PC-3 (cell line): Measurements from ENCODE around the gene BCAN. TPM values are rescaled to one million over a fixed set of nuclear protein-coding genes. Genes with fewer than 3 reads are reported as not detected.

ENCODE experiments used
- ATAC-seq: fragments of 200-7000 bp; cut with Tn5 transposase; 2 replicates; pipeline ENCODE4 v1.9.1; 2020; ENCODE audit warnings: mild to moderate bottlenecking, moderate library complexity
- BruUV-seq: library from RNA; stranded (reverse); fragments of 400-500 nt; replicated peaks from 2 replicates; lab custom pipeline; 2021; lab: Mats Ljungman, UMichigan
- CTCF ChIA-PET: fragments of 300-600 bp; sonication (Branson Sonifier 250); formaldehyde crosslinking; loops from one replicate; lab custom pipeline; 2022; ENCODE audit warnings: antibody characterized with exemption; lab: Charles Lee
- POLR2A ChIA-PET: fragments of 300-600 bp; sonication (Branson Sonifier 250); formaldehyde crosslinking; loops from one replicate; lab custom pipeline; 2022; ENCODE audit warnings: antibody characterized with exemption; ENCODE audit not compliant: unreplicated experiment; lab: Charles Lee
- DNase-seq: peaks from one replicate; pipeline ENCODE4 v3.0.0-alpha.2; 2015
- H2AFZ ChIP-seq: fragments of 300-600 bp; sonication (generic); 2 replicates; pipeline ENCODE4 v1.6.0; 2016; ENCODE audit warnings: antibody characterized with exemption, low read length
- H3F3A ChIP-seq: fragments of 300-600 bp; sonication (generic); one replicate; pipeline ENCODE4 v1.6.0; 2017; ENCODE audit warnings: antibody characterized with exemption, low read length, control low read depth, mild to moderate bottlenecking; ENCODE audit not compliant: unreplicated experiment
- H3K27ac ChIP-seq: fragments of 300-600 bp; sonication (generic); 2 replicates; pipeline ENCODE4 v1.5.1; 2016; ENCODE audit warnings: mild to moderate bottlenecking, low read length
- H3K27me3 ChIP-seq: fragments of 300-600 bp; sonication (generic); 2 replicates; pipeline ENCODE4 v1.6.1; 2016; ENCODE audit warnings: low read length, mixed read lengths
- H3K36me3 ChIP-seq: fragments of 300-600 bp; sonication (generic); 2 replicates; pipeline ENCODE4 v1.6.1; 2016; ENCODE audit warnings: low read depth, mixed run types, low read length, mixed read lengths
- H3K4me1 ChIP-seq: fragments of 300-600 bp; sonication (generic); 2 replicates; pipeline ENCODE4 v1.5.1; 2016; ENCODE audit warnings: low read length; ENCODE audit not compliant: insufficient read depth
- H3K4me2 ChIP-seq: fragments of 300-600 bp; sonication (generic); 2 replicates; pipeline ENCODE4 v1.6.0; 2016; ENCODE audit warnings: low read length
- H3K4me3 ChIP-seq: fragments of 300-600 bp; sonication (generic); 2 replicates; pipeline ENCODE4 v1.5.1; 2016; ENCODE audit warnings: mild to moderate bottlenecking, low read length, mixed read lengths
- H3K79me2 ChIP-seq: fragments of 300-600 bp; sonication (generic); 2 replicates; pipeline ENCODE4 v1.6.1; 2017; ENCODE audit warnings: low read length, mixed read lengths
- H3K9ac ChIP-seq: fragments of 300-600 bp; sonication (generic); 2 replicates; pipeline ENCODE4 v1.6.0; 2016; ENCODE audit warnings: mild to moderate bottlenecking, low read length
- H3K9me2 ChIP-seq: fragments of 300-600 bp; sonication (generic); replicated peaks from 2 replicates; pipeline ENCODE4 v1.6.1; 2016; ENCODE audit warnings: mixed run types, low read length, mixed read lengths
- H3K9me3 ChIP-seq: fragments of 300-600 bp; sonication (generic); 2 replicates; pipeline ENCODE4 v1.6.1; 2016; ENCODE audit warnings: low read length, mixed read lengths
- H4K20me1 ChIP-seq: fragments of 300-600 bp; sonication (generic); 2 replicates; pipeline ENCODE4 v1.6.1; 2016; ENCODE audit warnings: low read length, mixed read lengths
- EZH2 ChIP-seq: fragments of 300-600 bp; sonication (generic); IDR thresholded peaks from one replicate; pipeline ENCODE4 v1.6.1; 2017; ENCODE audit warnings: antibody characterized with exemption, mild to moderate bottlenecking, low read length; ENCODE audit not compliant: unreplicated experiment
- EZH2phosphoT487 ChIP-seq: fragments of 300-600 bp; sonication (generic); IDR thresholded peaks from 2 replicates; pipeline ENCODE4 v1.6.1; 2018; ENCODE audit warnings: mild to moderate bottlenecking, antibody characterized with exemption, low read length, borderline replicate concordance
- intact Hi-C: fragments of 100-400 bp; cut with micrococcal nuclease; formaldehyde crosslinking; loops from 2 replicates; pipeline ENCODE4 v1.9.0; 2023
- total RNA-seq: library from RNA; depleted of rRNA; stranded (reverse); fragments of >200 nt; gene quantifications from 2 replicates; pipeline ENCODE4 v1.2.3, GENCODE V29; 2014
- TF ChIP-seq, protein P1 (sequence below): fragments of 300-600 bp; sonication (generic); conservative IDR thresholded peaks from 2 replicates; pipeline ENCODE4 v1.5.1; 2017; ENCODE audit warnings: antibody characterized with exemption, low read depth, mild to moderate bottlenecking, low read length

The BCAN gene
- total RNA-seq, 1 experiment from 2014 or later, result not detected

DNA sequence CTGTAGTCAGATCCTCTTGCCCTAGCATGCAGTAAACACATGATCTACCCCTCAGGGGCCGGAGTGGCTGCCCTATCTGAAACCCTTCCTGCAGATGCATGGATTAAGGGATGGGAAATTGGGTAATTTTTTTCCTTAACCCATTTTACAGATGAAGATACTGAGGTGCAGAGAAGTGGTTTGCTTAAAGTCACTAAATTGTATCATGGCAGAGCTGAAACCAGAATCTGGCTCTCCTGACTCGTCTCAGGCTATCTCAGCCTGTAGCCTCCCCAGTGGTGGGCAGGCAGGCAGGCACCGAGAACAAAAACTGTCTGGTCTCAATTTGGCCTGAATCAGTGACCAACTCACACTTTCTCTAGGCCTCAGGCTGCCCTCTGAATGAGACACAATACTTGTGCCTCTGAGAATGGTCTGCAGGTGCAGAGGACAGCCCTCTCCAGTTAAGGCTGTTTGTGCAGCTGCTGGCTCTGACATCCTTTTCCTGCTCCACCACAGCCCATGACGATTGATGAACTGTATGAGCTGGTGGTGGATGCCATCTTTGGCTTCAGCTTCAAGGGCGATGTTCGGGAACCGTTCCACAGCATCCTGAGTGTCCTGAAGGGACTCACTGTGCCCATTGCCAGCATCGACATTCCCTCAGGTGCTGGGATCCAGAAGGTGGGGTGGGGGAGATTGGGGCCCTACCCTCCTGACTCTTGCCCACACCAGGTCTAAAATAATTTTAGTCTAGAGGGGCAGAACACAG lies 48.8 kb upstream of the BCAN start:
- POLR2A ChIA-PET, result no interaction called here
- H3K9me3 ChIP-seq, result no peaks in the 10 kb centered on the region
- H3K4me3 ChIP-seq, result peak overlapping the region; percentile 74; the same call in 1 of the 2 replicates
- TF ChIP-seq, protein P1, sequence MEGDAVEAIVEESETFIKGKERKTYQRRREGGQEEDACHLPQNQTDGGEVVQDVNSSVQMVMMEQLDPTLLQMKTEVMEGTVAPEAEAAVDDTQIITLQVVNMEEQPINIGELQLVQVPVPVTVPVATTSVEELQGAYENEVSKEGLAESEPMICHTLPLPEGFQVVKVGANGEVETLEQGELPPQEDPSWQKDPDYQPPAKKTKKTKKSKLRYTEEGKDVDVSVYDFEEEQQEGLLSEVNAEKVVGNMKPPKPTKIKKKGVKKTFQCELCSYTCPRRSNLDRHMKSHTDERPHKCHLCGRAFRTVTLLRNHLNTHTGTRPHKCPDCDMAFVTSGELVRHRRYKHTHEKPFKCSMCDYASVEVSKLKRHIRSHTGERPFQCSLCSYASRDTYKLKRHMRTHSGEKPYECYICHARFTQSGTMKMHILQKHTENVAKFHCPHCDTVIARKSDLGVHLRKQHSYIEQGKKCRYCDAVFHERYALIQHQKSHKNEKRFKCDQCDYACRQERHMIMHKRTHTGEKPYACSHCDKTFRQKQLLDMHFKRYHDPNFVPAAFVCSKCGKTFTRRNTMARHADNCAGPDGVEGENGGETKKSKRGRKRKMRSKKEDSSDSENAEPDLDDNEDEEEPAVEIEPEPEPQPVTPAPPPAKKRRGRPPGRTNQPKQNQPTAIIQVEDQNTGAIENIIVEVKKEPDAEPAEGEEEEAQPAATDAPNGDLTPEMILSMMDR, result no peak
- no peak for TF ChIP-seq EZH2
- TF ChIP-seq EZH2phosphoT487, result no peak
- H3K79me2 ChIP-seq, result peaks cover 15% of the 10 kb centered on the region
- H4K20me1 ChIP-seq, result no peaks in the 10 kb centered on the region
- CTCF ChIA-PET, result no interaction called here
- intact Hi-C loops, result no loop called here
- H3K9ac ChIP-seq, result no peak overlapping the region
- H3K4me1 ChIP-seq, result peaks cover 16% of the 10 kb centered on the region
- no peaks in the 10 kb centered on the region for H3F3A ChIP-seq
- ATAC-seq (no peak), DNase-seq (no peak)
- H3K9me2 ChIP-seq, result no peaks in the 10 kb centered on the region
- H3K27ac ChIP-seq, result no peak overlapping the region
- H3K4me2 ChIP-seq, result peak overlapping the region; percentile 92
- BruUV-seq, result no TSS peak
- H3K36me3 ChIP-seq, result peaks cover 46% of the 10 kb centered on the region
- H3K27me3 ChIP-seq, result no peaks in the 10 kb centered on the region
- H2AFZ ChIP-seq, result no peak overlapping the region

DNA sequence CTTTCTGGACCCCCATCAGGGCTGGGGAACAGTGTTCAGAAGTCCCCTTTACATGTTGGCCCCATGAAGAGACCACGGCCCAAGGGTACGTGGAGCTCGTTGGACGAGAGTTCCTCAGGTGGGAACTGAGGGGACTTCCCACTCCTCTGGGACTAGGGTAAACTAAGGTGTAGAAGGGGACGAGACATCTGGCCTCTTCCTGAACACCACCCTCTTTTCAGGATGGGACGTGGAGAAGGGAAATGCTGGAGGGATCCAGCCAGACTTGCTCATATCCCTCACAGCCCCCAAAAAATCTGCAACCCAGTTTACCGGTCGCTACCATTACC lies 48.3 kb upstream of the BCAN start:
- intact Hi-C loops, result no loop called here
- CTCF ChIA-PET, result no interaction called here

More for the DNA sequence above, 48.3 kb upstream of the BCAN start:
- Histone ChIP-seq H3K27me3 (no peaks in the 10 kb centered on the region), H3K4me3 (no peak overlapping the region), H3K27ac (no peak overlapping the region), H3K9ac (no peak overlapping the region), H3F3A (no peaks in the 10 kb centered on the region), H3K9me2 (no peaks in the 10 kb centered on the region), H3K4me1 (peaks cover 16% of the 10 kb centered on the region), H4K20me1 (no peaks in the 10 kb centered on the region), H3K79me2 (peaks cover 20% of the 10 kb centered on the region), H3K4me2 (no peak overlapping the region), H3K36me3 (peaks cover 51% of the 10 kb centered on the region), H2AFZ (no peak overlapping the region), H3K9me3 (no peaks in the 10 kb centered on the region)
- no peak for ATAC-seq
- TF ChIP-seq EZH2 (no peak), EZH2phosphoT487 (no peak)
- TF ChIP-seq, protein P1, result no peak
- POLR2A ChIA-PET, result no interaction called here
- BruUV-seq, result no TSS peak
- DNase-seq, result no peak
